Ovary (tissue), 10 donors: Measurements from ENCODE around the gene CASTOR1. TPM values are rescaled to one million over a fixed set of nuclear protein-coding genes. Genes with fewer than 3 reads are reported as not detected.
"Not testable (repeated sequence)": the region's sequence is repeated elsewhere in the genome, so short reads cannot be mapped to it uniquely, and the experiment has no call there.

Experiments used
- DNase-seq, 5 donors: peaks; one replicate each; pipeline ENCODE4 v3.0.0-alpha.2; 2019 to 2020
- H3K27ac ChIP-seq, 2 donors: fragments of 200-600 bp; one replicate each; pipeline versions ENCODE4 v1.5.1 to v1.8.0; 2019 to 2022
- H3K27me3 ChIP-seq: fragments of 200-600 bp; one replicate; pipeline ENCODE4 v1.8.0; 2022
- H3K36me3 ChIP-seq: fragments of 200-600 bp; sonication (generic); one replicate; pipeline ENCODE4 v1.5.1; 2019
- H3K4me1 ChIP-seq: one replicate; pipeline ENCODE4 v1.8.1; 2013; ENCODE audit warnings: mild to moderate bottlenecking, moderate library complexity; ENCODE audit not compliant: insufficient read depth
- H3K4me3 ChIP-seq: fragments of 200-600 bp; sonication (generic); one replicate; pipeline ENCODE4 v1.5.1; 2017
- H3K9me3 ChIP-seq, 2 donors: fragments of 200-600 bp in 1 of 2; sonication (generic) in 1 of 2; one replicate each; pipeline versions ENCODE4 v1.5.1 to v1.8.1; 2013 to 2019; ENCODE audit warnings: mild to moderate bottlenecking in 1 of 2, moderate library complexity in 1 of 2
- EP300 ChIP-seq: sonication (generic); formaldehyde crosslinking; IDR thresholded peaks from one replicate; pipeline ENCODE4 v1.6.1; 2017; ENCODE audit warnings: antibody characterized with exemption
- POLR2A ChIP-seq: fragments of 450-650 bp; IDR thresholded peaks from one replicate; pipeline ENCODE4 v1.6.1; 2017; ENCODE audit warnings: antibody characterized with exemption, mild to moderate bottlenecking, moderate library complexity
- WGBS, 3 donors: extraction: QIAGEN DNeasy Blood & Tissue Kit in 1 of 3; methylation state at CpG; one replicate each; pipeline versions ENCODE4 v1.1.5 to v1.1.7; 2013 to 2017; 5-methylcytosine and 5-hydroxymethylcytosine counted together
- intact Hi-C, 4 donors: fragments of 100-400 bp; cut with DNase I; formaldehyde crosslinking; loops; one replicate each; pipeline versions ENCODE4 v1.11.0 to v1.15.1; 2022 to 2023
- long read RNA-seq, 3 donors: library from polyadenylated mRNA in 2 of 3; unstranded in 2 of 3; transcript quantifications; one replicate each; pipeline ENCODE4 v2.0.0 and lab custom pipeline, GENCODE V29; 2021 to 2026
- polyA plus RNA-seq, 2 donors: library from polyadenylated mRNA; stranded (reverse); fragments of 200-250 nt in 1 of 2; fragments of 350-450 nt in 1 of 2; fragmentation: Illumina TruSeq in 1 of 2; extraction: RNeasy Lipid Tissue Mini Kit (QIAGEN cat#74804) in 1 of 2; gene quantifications; one replicate each; pipeline ENCODE4 v1.2.3, GENCODE V29; 2013 to 2014
- total RNA-seq, 7 donors: library from RNA; depleted of rRNA in 2 of 7; stranded (reverse); fragments of >200 nt in 2 of 7; fragmentation: NEBNext Ultra II Directional in 3 of 7; extraction: Animal tissue kit (Norgen Biotek cat#: 25700) in 3 of 7; gene quantifications; one replicate each; pipeline versions ENCODE4 v1.1.0 to v1.2.4, GENCODE V29; 2016 to 2023
- TF ChIP-seq, protein P1 (sequence below), 3 donors: fragments of 450-650 bp in 2 of 3; fragments of 200-600 bp in 1 of 3; IDR thresholded peaks; one replicate each; pipeline versions ENCODE4 v1.5.1 to v1.8.0; 2016 to 2022; ENCODE audit warnings: antibody characterized with exemption in 3 of 3, mild to moderate bottlenecking in 1 of 3
- donor health status: DM: no; HTN: no; CAD: no; lungs with moderate emphysema.
- donor health status: DM: no; HTN: no; CAD: no.
- donor health status: Bipolar disorder and iron deficiency.
- donor health status: DM: yes; HTN: yes; CAD: no.
- donor health status: DM: no; HTN: no; CAD: no.
- donor health status: DM: yes; HTN: yes; CAD: no.

Gene CASTOR1
- total RNA-seq (10 to 100 TPM; 11.0 to 31.2 (median 20.6) TPM), polyA plus RNA-seq (10 to 100 TPM in 1 of 2 donors, 1 to 10 TPM in 1; 3.1 to 22.0 TPM)
- long read RNA-seq, donor 1, transcript CASTOR1-202 (9 exons, 1,623 nt) = major isoform, 81 of 151 reads
- long read RNA-seq, donor 1, transcript CASTOR1-201 (8 exons, 1,460 nt) = minor isoform, 32 of 151 reads
- long read RNA-seq, donor 1, partial matches to known transcripts = 9 of 151 reads
- long read RNA-seq, donor 1, other reads (novel, unspliced or antisense) = 29 of 151 reads
- long read RNA-seq, donor 2, partial matches to known transcripts = 0 of 5 reads
- long read RNA-seq, donor 2, other reads (novel, unspliced or antisense) = 0 of 5 reads
- long read RNA-seq, donor 3, transcript CASTOR1-201 (8 exons, 1,460 nt) = minor isoform, 6 of 52 reads
- long read RNA-seq, donor 3, transcript CASTOR1-202 (9 exons, 1,623 nt) = major isoform, 34 of 52 reads
- long read RNA-seq, donor 3, partial matches to known transcripts = 0 of 52 reads
- long read RNA-seq, donor 3, other reads (novel, unspliced or antisense) = 12 of 52 reads

DNA sequence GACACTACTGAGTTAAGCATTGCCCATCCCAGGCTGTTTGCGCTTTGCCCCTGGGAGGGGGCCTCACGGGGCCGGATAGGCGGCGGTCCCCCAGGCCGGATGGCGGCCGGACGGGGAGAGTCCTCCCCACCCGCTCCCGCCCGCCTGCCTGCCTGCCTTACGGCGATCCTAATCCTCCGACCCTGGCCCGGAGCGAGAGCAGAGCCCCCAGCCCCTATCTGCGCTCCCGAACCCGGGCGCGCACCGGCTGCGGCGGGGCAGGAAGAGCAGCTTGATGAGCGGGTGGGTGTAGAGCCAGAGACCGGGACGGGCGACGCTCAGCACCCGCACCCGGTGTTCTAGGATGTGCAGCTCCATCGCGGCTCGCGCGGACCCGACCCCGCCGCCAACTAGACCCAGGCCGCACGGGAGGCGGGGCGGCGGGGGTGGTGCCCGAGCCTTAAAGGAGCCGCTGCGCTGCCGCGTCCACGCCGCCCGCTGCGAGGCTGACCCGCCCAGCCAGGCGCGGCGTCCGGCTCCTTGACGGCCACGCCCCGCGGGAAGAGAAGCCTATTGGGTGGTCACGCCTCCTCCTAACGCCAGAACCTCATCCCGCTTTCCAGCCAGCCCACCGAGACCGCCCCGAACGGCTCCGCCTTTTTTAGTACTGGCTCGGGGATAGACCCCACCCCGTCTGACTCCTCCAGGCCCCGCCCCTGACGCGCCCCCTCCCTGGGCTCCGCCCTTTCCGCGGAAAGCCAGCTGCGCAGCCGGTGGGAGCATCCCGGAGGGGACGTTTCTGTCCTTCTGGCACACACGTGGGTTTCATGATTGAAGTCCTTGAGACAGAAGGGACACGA, at the start of gene CASTOR1:
TSS of gene CASTOR1 (minus strand) at position 365 of the 839 bp plus-strand sequence. CDS start at position 357, 8 bp downstream.
- 0 to 1% (median 0%) methylated on average over 63 to 85 of the region's 85 CpGs for WGBS, 3 donors
- DNase-seq = peak; percentile 98 to 99 (median 99)
- Histone ChIP-seq H3K9me3 (no peaks in the 10 kb centered on the region), H3K4me1 (peaks cover 17% of the 10 kb centered on the region), H3K4me3 (peak within 1 kb of the TSS; percentile 97), H3K27ac (peak within 1 kb of the TSS; percentile 83 to 87), H3K27me3 (no peaks in the 10 kb centered on the region), H3K36me3 (no peaks in the 10 kb centered on the region)
- intact Hi-C loops = loop anchor here in 3 of 4 donors (2.0 to 5.0 kb wide), 4 partner anchors 35 to 98 kb away; partner anchors contain the start of genes CCDC157 (in 2 of the 3), RNF215 (in 2 of the 3) and SF3A1 (in 2 of the 3)
- TF ChIP-seq, protein P1, sequence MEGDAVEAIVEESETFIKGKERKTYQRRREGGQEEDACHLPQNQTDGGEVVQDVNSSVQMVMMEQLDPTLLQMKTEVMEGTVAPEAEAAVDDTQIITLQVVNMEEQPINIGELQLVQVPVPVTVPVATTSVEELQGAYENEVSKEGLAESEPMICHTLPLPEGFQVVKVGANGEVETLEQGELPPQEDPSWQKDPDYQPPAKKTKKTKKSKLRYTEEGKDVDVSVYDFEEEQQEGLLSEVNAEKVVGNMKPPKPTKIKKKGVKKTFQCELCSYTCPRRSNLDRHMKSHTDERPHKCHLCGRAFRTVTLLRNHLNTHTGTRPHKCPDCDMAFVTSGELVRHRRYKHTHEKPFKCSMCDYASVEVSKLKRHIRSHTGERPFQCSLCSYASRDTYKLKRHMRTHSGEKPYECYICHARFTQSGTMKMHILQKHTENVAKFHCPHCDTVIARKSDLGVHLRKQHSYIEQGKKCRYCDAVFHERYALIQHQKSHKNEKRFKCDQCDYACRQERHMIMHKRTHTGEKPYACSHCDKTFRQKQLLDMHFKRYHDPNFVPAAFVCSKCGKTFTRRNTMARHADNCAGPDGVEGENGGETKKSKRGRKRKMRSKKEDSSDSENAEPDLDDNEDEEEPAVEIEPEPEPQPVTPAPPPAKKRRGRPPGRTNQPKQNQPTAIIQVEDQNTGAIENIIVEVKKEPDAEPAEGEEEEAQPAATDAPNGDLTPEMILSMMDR (IDR thresholded peaks at IDR 0.05) = peak in 1 of 3 donors; percentile 27
- TF ChIP-seq POLR2A = peak; percentile 79
- TF ChIP-seq EP300 = peak; percentile 6

- Histone ChIP-seq H3K27me3 (no peaks in the 10 kb centered on the region), H3K36me3 (no peaks in the 10 kb centered on the region), H3K4me1 (no peaks in the 10 kb centered on the region), H3K4me3 (no peak overlapping the region), H3K9me3 (no peaks in the 10 kb centered on the region), H3K27ac (no peak overlapping the region)
- 92 to 93% (median 92%) methylated on average over 7 of the region's 7 CpGs for WGBS, 3 donors
- TF ChIP-seq EP300 (no peak), POLR2A (no peak)
- TF ChIP-seq, protein P1 (IDR thresholded peaks at IDR 0.05) = no peak
- no peak for DNase-seq
- intact Hi-C loops = no loop called here
Observed at GRCh38 chr22:30338802-30339201, 49.5 kb upstream of the CASTOR1 start.

GRCh38 chr22:30338341-30338740, 49.0 kb upstream of the CASTOR1 start:
- H3K4me1 ChIP-seq, H3K4me3 ChIP-seq, H3K9me3 ChIP-seq, H3K27me3 ChIP-seq, H3K36me3 ChIP-seq, DNase-seq, H3K27ac ChIP-seq, intact Hi-C loops: not testable (repeated sequence)
- WGBS, 3 donors = 79 to 85% (median 83%) methylated on average over 9 of the region's 9 CpGs

DNA sequence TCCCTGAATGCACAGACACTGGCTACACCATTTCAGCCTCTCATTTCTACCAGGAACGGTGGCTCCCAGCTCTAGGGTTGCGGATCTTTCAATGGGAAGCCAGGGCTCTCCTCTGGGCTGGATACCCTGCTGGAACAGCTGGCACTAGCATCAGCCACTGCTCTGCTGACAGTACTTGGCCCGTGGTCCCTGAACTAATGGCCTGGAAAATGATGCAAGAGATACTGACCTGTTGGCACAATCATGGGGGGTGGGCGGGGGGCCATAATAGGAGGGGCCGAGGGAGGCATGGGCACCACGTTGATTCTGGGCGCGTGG, 48.1 kb upstream of the CASTOR1 start:
- TF ChIP-seq POLR2A (no peak), EP300 (no peak)
- TF ChIP-seq, protein P1 (IDR thresholded peaks at IDR 0.05) = no peak
- no peak overlapping the region for H3K27ac ChIP-seq
- H3K4me3 ChIP-seq = no peak overlapping the region
- no peaks in the 10 kb centered on the region for H3K4me1 ChIP-seq
- DNase-seq = no peak
- intact Hi-C loops = no loop called here
- WGBS, 3 donors = 88 to 94% (median 90%) methylated on average over 8 of the region's 8 CpGs
- no peaks in the 10 kb centered on the region for H3K27me3 ChIP-seq
- H3K9me3 ChIP-seq = no peaks in the 10 kb centered on the region
- H3K36me3 ChIP-seq = no peaks in the 10 kb centered on the region
